ENCODE results near the gene SIX3.

- no peak for TF ChIP-seq POLR2A (IDR thresholded peaks at IDR 0.05)
- TF ChIP-seq CTCF (IDR thresholded peaks at IDR 0.05), result no peak
- no peak for TF ChIP-seq POLR2AphosphoS5 (IDR thresholded peaks at IDR 0.05)
Measured at GRCh38 chr2:44934038-44934982, 7.2 kb upstream of the SIX3 start.
